Effector CD4-positive, alpha-beta T cell (primary cell): ENCODE measurements around the gene KCNQ1OT1.

Experiments used
- DNase-seq: peaks from one replicate; pipeline ENCODE4 v3.0.0-alpha.2; 2020

Gene KCNQ1OT1

GRCh38 chr11:2719831-2720590, 20.2 kb upstream of the KCNQ1OT1 start:
- no peak for DNase-seq

DNA sequence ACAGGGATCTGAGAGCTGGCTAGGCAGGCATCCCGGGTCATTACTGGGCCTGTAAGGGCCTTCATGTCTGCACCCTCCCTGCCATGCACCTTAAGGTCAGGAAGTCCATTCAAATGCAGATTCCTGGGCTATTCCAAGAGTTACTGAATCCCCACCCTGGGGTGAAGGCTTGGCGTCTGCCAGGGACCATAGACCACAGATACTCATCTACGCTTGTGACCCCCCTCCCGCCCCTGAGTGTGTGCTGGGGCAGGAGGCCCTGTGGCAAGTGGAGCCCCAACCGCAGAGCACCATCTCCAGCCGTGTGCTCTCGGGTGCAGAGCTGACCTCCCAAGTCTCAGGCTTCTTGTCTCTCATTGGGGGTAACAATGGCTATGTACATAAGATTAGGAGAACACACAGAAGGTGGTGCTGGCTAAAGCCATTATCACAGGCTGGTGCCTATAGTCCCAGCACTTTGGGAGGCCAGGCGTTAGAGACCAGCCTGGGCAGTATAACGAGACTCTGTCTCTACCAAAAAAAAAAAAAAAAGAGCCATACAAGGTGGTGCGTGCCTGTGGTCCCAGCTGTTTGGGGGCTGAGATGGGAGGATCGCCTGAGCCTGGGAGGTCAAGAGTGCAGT, 19.1 kb upstream of the KCNQ1OT1 start:
- DNase-seq, result no peak

DNA sequence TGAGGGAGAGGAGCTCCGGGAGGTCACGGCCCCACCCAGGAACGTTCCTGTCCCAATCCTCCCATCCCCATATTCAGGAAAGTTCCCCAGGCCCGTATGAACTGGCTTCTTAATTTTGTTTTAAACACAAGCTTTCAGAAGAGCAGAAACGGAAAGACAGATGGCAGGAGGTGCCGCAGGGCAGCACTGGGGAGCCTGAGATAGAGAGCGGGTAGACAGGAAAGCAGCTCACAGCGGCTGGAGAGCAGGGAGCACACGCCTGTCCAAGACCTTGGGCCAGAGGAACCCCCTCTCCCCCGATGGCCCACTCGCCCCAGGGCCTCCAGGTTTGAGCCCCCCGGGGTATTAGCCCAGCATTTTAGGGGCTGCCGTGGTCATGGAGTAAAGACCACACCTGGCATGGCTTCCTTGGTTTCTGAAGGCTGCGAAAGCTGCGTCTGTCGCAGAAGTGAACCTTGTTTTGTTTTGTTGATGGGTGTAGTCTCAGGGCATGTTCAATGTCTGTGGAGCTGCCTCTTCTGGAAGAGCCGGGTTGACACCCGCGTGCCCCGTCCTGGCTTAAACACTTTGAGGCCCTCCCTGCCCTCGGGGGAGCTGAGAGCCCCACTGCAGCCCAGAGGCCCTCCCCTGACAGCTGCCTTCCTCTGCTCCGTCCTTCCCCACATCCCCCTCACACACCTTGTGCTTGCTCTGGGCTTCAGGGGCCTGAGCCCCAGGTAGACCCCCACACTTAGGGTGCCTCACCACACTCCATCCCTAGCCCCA, 17.9 kb upstream of the KCNQ1OT1 start:
- DNase-seq, result no peak

DNA sequence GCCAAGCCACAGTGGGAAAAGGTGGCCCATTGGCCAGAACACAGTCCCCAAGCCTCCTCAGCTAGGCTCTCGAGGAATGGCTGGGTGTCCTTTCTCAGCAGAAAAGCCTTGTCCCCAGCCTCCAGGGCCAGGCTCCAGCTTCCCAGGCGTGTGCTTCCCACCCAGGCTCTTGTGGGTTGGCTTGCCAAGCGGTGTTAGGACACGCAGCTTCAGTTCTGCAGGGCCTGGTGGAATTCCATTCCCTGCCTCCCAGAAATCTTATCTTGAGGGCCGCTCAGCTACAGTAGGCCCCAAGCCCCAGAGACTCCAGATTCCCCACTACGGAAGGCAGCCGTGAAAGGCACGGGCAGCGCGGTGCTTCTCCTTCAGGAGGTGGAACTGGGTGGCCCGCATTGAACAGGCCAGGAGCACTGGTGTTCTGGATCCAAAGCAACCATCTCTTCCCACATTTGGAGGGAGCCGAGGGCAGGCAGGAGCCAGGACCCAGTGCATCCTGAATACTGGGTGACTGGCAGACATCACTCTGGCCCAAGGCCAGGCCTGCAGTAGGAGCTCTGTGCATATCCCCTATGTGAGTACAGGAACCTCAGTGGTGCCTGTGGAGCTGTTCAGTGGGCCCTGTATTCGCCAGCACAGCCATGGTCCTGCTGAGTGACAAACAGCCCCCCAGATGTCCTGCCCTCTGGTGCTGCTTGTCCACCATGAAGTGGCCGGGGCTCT, 16.7 kb upstream of the KCNQ1OT1 start:
- DNase-seq, result no peak

DNA sequence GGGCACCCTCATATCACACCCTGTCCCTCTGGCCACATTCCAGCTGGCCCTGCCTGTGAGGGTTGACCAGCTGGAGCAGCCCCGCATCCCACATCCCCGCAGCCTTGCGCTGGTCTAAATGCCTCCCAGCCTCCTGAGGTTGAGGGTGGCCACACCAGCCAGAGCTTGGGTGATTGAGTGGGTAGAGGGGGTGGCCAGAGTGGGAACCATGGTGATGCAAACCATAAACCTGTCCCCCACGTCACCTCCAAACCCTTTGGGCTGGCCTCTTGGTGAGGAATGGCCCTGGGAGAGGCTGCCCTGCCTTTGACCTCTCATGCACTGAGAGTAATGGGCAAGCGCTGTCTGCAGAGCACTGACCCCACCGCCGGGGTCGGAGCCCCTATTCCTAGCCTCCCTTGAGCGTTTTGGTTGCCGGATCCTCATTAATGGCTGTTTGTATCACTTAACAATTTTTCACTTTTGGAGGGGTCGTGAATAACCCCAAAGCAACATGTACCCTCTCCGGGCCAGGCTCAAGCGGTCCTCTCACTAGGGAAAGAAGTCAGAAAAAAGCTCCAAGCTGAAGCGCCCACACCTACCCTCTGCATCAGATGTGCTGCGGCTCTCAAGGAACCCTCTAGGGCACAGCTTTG, 16.0 kb upstream of the KCNQ1OT1 start:
- DNase-seq, result no peak

GRCh38 chr11:2714871-2715270, 15.1 kb upstream of the KCNQ1OT1 start:
- DNase-seq, result no peak

GRCh38 chr11:2714463-2714800, 14.6 kb upstream of the KCNQ1OT1 start:
- DNase-seq, result no peak

DNA sequence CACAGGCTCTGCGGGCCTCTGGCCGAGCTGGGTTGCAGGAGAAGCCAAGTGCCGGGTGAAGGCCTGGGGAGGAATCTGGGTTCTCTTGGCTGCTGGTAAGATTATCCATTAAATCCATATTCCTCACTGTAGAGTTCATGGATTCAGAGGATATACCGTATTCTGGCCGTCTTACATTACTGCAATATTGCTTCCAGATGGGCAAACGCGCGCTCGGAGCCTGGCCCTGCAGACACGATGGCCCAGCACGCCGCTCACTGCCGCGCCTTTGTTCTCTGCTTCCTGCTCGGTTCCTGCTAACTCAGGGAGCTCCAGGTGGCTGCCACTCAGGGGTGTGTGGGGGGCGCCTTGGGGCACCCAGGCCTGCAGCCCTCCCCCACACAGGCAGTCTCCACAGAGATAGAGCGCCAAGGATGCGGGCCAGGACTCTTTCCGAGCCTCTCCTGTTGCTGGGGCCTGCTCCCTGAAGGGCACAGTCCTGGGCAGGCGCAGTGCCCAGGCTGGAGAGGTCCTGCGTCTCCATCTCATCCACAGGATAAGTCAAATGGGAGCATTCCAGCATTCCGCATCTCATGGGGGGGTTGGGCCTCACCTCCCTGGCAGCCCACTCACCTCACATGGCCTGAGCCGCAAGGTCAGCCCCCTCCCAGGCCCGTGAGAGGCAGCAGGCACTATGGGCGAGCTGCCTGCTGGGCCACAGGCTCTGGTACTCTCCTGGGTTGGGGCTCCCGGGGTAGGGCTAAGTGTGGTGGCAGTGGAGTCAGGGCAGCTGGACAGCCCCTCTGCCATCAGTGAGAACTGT, 14.1 kb upstream of the KCNQ1OT1 start:
- no peak for DNase-seq

DNA sequence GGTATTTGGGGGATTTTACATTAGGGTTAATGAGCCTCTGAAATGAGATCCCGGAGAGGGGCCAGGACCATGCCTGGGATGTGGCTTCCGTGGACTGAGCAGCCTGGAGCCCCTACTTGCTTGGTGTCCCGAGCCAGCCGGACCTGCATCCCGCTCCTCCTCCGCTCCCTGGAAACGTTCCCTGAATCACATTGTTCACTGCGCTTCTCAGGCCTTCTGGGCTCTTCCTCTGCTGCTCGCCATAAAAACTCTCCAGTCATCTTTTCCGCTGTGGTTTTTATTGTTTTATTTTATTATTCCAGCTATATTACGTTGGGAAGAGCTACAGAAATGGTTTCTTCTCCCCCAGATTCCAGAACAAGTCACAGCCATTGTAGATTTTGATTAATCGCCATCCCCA, 13.3 kb upstream of the KCNQ1OT1 start:
- no peak for DNase-seq

- no peak for DNase-seq
Observed at GRCh38 chr11:2711161-2711560, 11.4 kb upstream of the KCNQ1OT1 start.

DNA sequence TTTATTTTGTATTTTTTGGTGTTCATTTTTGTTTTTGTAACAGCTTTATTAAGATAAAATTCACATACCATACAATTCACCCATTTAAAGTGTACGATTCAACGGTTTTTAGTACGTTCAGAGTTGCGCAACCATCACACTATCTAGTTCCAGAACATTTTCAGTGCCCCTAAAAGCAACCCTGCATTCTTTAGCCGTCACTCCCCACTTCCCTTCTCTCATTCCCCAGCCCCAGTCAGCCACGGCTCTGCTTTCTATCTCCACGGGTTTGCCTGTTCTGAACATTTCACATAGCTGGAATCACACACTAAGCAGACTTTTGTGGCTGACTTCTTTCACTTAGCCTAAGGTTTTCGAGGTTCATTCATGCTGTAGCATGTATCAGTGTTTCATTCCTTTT, 9.6 kb upstream of the KCNQ1OT1 start:
- no peak for DNase-seq

GRCh38 chr11:2708757-2709281, 9.0 kb upstream of the KCNQ1OT1 start:
- no peak for DNase-seq

DNA sequence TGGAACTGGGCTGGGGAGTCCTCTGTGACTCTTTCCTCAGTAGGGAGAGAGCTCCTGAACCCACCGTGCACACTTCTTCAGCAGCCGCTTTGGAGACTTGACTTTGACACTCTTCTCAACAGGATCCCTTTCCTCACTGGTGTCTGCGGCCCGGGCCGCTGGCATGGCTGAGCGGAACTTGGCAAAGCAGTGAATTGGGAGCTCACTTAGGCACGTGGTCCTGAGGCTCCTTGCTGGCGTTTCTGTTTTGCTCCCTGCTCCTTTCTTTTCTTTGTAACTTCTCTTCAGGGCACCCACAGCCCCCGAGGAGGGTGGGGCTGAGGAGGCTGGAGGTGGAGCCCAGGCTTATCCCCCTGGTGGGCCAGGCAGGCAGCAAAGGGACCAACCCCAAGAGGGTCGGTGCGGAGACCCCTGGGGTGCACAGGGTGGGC, 8.4 kb upstream of the KCNQ1OT1 start:
- no peak for DNase-seq

- DNase-seq, result no peak
Observed at GRCh38 chr11:2707736-2708135, 7.9 kb upstream of the KCNQ1OT1 start.

- no peak for DNase-seq
Observed at GRCh38 chr11:2706321-2706720, 6.5 kb upstream of the KCNQ1OT1 start.

DNA sequence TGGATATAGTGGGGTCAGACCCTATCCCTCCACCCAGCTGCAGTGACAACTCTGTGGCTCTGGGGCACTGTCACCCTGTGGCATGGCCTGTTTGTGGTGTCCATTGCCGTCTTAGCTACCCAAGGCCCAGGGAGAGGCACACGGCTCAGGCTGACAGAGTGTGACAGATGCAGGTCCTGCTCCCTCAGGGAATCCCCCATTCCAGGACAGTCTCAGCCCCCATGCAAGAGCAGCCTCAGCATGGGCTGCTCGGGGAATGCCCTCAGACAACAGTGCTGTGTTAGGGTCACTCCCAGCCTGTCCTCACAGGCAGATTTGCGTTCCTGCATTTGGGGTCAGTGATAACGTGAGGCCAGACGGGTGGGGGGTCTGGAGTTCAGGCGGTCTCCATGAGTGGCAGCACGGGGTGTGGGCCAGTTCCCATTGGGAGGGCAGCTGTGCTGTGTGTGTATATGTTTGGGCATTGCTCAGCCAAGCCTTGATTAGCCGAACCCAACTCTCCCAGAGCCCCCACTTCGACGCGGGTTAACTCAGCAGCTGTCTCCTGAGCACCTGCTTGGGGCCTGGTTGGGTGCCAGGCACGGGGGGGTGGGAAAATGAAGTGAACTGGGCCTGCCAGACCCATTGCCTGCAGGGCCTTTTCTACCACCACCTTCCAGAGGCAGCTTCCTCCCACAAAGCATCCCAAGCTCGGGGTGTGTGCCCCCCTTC, 5.3 kb upstream of the KCNQ1OT1 start:
- no peak for DNase-seq

GRCh38 chr11:2704356-2704755, 4.6 kb upstream of the KCNQ1OT1 start:
- DNase-seq, result no peak

- DNase-seq, result no peak
Observed at GRCh38 chr11:2703363-2704141, 3.8 kb upstream of the KCNQ1OT1 start.

DNA sequence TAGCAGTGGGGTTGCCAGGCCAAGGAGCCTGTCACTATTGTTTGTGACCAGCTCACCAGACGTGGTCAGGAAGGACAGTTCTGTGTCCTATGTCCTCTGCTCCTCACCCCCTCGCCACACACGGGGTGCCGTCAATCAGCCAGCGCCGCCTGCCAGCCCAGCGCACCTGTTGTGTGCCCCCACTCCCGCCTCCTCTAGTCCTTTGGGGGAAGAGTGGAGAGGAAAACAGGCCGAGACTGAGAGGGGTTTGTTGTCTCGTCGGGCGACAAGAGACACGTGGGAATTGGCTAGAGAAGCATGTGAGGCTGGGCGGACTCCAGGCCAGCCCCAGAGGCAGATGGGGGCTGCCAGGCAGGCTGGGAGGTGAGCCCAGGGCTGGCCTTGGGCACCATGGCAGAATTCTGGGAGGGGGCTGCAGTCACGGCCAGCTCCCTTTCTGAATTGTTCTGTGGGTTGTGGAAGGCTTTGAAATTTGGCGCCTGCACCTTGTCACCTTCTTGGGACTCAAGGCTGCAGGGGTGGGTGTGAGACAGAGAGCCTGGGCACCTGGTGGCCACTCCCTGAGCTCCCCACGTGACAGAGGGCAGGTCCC, 3.1 kb upstream of the KCNQ1OT1 start:
- DNase-seq, result no peak
